Measurements from ENCODE around the gene MTF1. TPM values are rescaled to one million over a fixed set of nuclear protein-coding genes. Genes with fewer than 3 reads are reported as not detected.

Gene MTF1
- polyA plus RNA-seq, 1 donor from 2014 or later: 3.7 TPM

DNA sequence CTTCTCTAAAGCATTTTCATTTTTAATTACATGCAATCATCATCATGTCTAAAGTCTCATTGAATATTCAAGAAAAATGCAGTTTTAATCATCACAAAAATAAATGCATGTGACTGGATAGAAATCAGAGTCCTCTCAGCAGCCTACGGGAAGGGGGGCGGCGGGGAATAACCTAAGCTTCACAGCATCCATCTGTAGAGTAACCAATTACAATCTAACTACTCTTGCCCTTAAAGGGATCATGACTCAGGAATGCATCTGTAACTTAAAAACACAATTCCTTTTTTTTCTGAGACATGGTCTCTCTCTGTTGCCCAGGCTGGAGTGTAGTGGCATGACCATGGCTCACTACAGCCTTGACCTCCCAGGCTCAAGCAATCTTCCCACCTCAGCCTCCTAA lies 22.6 kb downstream of the MTF1 start:
- Histone ChIP-seq H3K27ac (ENCODE audit: low read length) (no peak overlapping the region), H3K36me3 (ENCODE audit: insufficient read depth, low read length) (peaks cover 16% of the 10 kb centered on the region), H4K20me1 (ENCODE audit: insufficient read depth) (no peaks in the 10 kb centered on the region), H3K9me2 (ENCODE audit: insufficient read depth, low read length) (no peaks in the 10 kb centered on the region), H2AFZ (ENCODE audit: low read depth, low read length) (no peak overlapping the region), H3K4me3 (ENCODE audit: low read length) (no peak overlapping the region), H3K79me2 (replicated peaks; ENCODE audit: insufficient read depth, low read length) (no peaks in the 10 kb centered on the region), H3F3A (ENCODE audit: insufficient read depth, low read length, poor library complexity, severe bottlenecking) (no peaks in the 10 kb centered on the region), H3K27me3 (ENCODE audit: insufficient read depth, low read depth, low read length) (no peaks in the 10 kb centered on the region), H3K9ac (ENCODE audit: low read length) (no peak overlapping the region), H3K9me3 (ENCODE audit: low read length) (no peaks in the 10 kb centered on the region), H3K4me2 (ENCODE audit: low read length) (no peak overlapping the region)
- no peak for TF ChIP-seq POLR2AphosphoS5 (IDR thresholded peaks at IDR 0.05)
- no peak for TF ChIP-seq EZH2 (IDR thresholded peaks at IDR 0.05; ENCODE audit: borderline replicate concordance, insufficient read depth, low read length, poor library complexity, severe bottlenecking)
- no peak for TF ChIP-seq TAF1 (IDR thresholded peaks at IDR 0.05; ENCODE audit: low read depth)
- no peak for TF ChIP-seq MXI1 (conservative IDR thresholded peaks at IDR 0.05; ENCODE audit: poor library complexity, severe bottlenecking)
- TF ChIP-seq, protein P1, sequence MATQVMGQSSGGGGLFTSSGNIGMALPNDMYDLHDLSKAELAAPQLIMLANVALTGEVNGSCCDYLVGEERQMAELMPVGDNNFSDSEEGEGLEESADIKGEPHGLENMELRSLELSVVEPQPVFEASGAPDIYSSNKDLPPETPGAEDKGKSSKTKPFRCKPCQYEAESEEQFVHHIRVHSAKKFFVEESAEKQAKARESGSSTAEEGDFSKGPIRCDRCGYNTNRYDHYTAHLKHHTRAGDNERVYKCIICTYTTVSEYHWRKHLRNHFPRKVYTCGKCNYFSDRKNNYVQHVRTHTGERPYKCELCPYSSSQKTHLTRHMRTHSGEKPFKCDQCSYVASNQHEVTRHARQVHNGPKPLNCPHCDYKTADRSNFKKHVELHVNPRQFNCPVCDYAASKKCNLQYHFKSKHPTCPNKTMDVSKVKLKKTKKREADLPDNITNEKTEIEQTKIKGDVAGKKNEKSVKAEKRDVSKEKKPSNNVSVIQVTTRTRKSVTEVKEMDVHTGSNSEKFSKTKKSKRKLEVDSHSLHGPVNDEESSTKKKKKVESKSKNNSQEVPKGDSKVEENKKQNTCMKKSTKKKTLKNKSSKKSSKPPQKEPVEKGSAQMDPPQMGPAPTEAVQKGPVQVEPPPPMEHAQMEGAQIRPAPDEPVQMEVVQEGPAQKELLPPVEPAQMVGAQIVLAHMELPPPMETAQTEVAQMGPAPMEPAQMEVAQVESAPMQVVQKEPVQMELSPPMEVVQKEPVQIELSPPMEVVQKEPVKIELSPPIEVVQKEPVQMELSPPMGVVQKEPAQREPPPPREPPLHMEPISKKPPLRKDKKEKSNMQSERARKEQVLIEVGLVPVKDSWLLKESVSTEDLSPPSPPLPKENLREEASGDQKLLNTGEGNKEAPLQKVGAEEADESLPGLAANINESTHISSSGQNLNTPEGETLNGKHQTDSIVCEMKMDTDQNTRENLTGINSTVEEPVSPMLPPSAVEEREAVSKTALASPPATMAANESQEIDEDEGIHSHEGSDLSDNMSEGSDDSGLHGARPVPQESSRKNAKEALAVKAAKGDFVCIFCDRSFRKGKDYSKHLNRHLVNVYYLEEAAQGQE (IDR thresholded peaks at IDR 0.05; ENCODE audit: borderline replicate concordance): no peak
- TF ChIP-seq RAD21 (conservative IDR thresholded peaks at IDR 0.05): no peak
- no peak for TF ChIP-seq EP300 (conservative IDR thresholded peaks at IDR 0.05; ENCODE audit: poor library complexity, severe bottlenecking)
- TF ChIP-seq, protein P2, sequence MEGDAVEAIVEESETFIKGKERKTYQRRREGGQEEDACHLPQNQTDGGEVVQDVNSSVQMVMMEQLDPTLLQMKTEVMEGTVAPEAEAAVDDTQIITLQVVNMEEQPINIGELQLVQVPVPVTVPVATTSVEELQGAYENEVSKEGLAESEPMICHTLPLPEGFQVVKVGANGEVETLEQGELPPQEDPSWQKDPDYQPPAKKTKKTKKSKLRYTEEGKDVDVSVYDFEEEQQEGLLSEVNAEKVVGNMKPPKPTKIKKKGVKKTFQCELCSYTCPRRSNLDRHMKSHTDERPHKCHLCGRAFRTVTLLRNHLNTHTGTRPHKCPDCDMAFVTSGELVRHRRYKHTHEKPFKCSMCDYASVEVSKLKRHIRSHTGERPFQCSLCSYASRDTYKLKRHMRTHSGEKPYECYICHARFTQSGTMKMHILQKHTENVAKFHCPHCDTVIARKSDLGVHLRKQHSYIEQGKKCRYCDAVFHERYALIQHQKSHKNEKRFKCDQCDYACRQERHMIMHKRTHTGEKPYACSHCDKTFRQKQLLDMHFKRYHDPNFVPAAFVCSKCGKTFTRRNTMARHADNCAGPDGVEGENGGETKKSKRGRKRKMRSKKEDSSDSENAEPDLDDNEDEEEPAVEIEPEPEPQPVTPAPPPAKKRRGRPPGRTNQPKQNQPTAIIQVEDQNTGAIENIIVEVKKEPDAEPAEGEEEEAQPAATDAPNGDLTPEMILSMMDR (IDR thresholded peaks at IDR 0.05; ENCODE audit: poor library complexity, severe bottlenecking): no peak
- no peak for TF ChIP-seq SMC3 (conservative IDR thresholded peaks at IDR 0.05; ENCODE audit: poor library complexity)

DNA sequence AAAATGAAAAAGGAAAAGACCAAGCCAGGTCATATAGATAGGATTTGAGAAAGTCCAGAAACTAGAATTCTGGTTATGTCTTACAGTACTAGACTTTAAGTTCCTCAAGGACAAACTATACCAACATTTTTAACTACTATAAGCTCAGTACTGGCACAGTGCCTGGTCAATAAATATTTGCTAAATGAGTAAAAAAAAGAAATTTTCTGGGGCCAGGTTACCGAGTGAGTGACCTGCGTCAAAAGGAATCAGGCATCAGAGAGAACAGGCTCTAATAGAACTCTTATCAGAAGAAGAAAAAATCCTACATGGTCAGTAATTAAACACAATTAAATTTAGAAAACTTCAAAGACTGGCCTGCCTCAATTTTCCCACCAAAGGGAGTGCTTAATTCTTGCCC lies 27.6 kb downstream of the MTF1 start:
- H2AFZ ChIP-seq (ENCODE audit: low read depth, low read length): no peak overlapping the region
- no peaks in the 10 kb centered on the region for H3F3A ChIP-seq (ENCODE audit: insufficient read depth, low read length, poor library complexity, severe bottlenecking)
- no peaks in the 10 kb centered on the region for H3K9me2 ChIP-seq (ENCODE audit: insufficient read depth, low read length)
- H3K79me2 ChIP-seq (replicated peaks; ENCODE audit: insufficient read depth, low read length): no peaks in the 10 kb centered on the region
- no peak overlapping the region for H3K4me2 ChIP-seq (ENCODE audit: low read length)
- no peaks in the 10 kb centered on the region for H3K9me3 ChIP-seq (ENCODE audit: low read length)
- H3K27me3 ChIP-seq (ENCODE audit: insufficient read depth, low read depth, low read length): no peaks in the 10 kb centered on the region
- TF ChIP-seq EP300 (conservative IDR thresholded peaks at IDR 0.05; ENCODE audit: poor library complexity, severe bottlenecking) (no peak), SMC3 (conservative IDR thresholded peaks at IDR 0.05; ENCODE audit: poor library complexity) (no peak), TAF1 (IDR thresholded peaks at IDR 0.05; ENCODE audit: low read depth) (no peak), RAD21 (conservative IDR thresholded peaks at IDR 0.05) (no peak), POLR2AphosphoS5 (IDR thresholded peaks at IDR 0.05) (no peak), MXI1 (conservative IDR thresholded peaks at IDR 0.05; ENCODE audit: poor library complexity, severe bottlenecking) (no peak), EZH2 (IDR thresholded peaks at IDR 0.05; ENCODE audit: borderline replicate concordance, insufficient read depth, low read length, poor library complexity, severe bottlenecking) (no peak)
- TF ChIP-seq, protein P2 (IDR thresholded peaks at IDR 0.05; ENCODE audit: poor library complexity, severe bottlenecking): no peak
- TF ChIP-seq, protein P1 (IDR thresholded peaks at IDR 0.05; ENCODE audit: borderline replicate concordance): no peak
- no peak overlapping the region for H3K4me3 ChIP-seq (ENCODE audit: low read length)
- no peaks in the 10 kb centered on the region for H4K20me1 ChIP-seq (ENCODE audit: insufficient read depth)
- no peak overlapping the region for H3K9ac ChIP-seq (ENCODE audit: low read length)
- H3K36me3 ChIP-seq (ENCODE audit: insufficient read depth, low read length): peaks cover 12% of the 10 kb centered on the region
- no peak overlapping the region for H3K27ac ChIP-seq (ENCODE audit: low read length)

Measured in neural cell (in vitro differentiated cells).